Activated T-helper 17 cell treated with anti-CD3 and anti-CD28 coated beads, Interleukin-2, amount 50 U/mL, for 72 hours (primary cell): Measurements from ENCODE around the gene SPECC1. TPM values are rescaled to one million over a fixed set of nuclear protein-coding genes. Genes with fewer than 3 reads are reported as not detected.

Experiments
- ATAC-seq: fragments of 150-1000 bp; cut with Tn5 transposase; replicated peaks from 2 replicates; pipeline ENCODE4 v1.10.0; 2021; ENCODE audit warnings: mild to moderate bottlenecking, moderate library complexity
- H3K27ac Mint-ChIP-seq: one replicate; pipeline ENCODE4 v1.8.0; 2022; ENCODE audit warnings: mixed read lengths
- H3K27me3 Mint-ChIP-seq: one replicate; pipeline ENCODE4 v1.8.0; 2022; ENCODE audit warnings: mixed read lengths
- H3K36me3 Mint-ChIP-seq: one replicate; pipeline ENCODE4 v1.8.0; 2022; ENCODE audit warnings: low read depth, mild to moderate bottlenecking, mixed read lengths
- H3K4me1 Mint-ChIP-seq: one replicate; pipeline ENCODE4 v1.8.0; 2022; ENCODE audit warnings: mixed read lengths
- H3K4me3 Mint-ChIP-seq: one replicate; pipeline ENCODE4 v1.8.0; 2022; ENCODE audit warnings: mild to moderate bottlenecking, mixed read lengths
- H3K9me3 Mint-ChIP-seq: one replicate; pipeline ENCODE4 v1.8.0; 2022; ENCODE audit warnings: mixed read lengths
- total RNA-seq, 2 donors: library from RNA; stranded (reverse); gene quantifications; one replicate each; pipeline ENCODE4 v1.2.3, GENCODE V29; 2022

SPECC1 gene
- total RNA-seq, 2 donors from 2014 or later, result 5.7 to 9.6 TPM

GRCh38 chr17:20141198-20141972, 132.2 kb downstream of the SPECC1 start:
- Mint-ChIP-seq H3K4me3 (no peak overlapping the region), H3K9me3 (no peaks in the 10 kb centered on the region), H3K27me3 (no peaks in the 10 kb centered on the region), H3K36me3 (no peaks in the 10 kb centered on the region), H3K4me1 (no peaks in the 10 kb centered on the region), H3K27ac (no peak overlapping the region)
- no peak for ATAC-seq

- Mint-ChIP-seq H3K27ac (no peak overlapping the region), H3K27me3 (no peaks in the 10 kb centered on the region), H3K4me3 (no peak overlapping the region), H3K4me1 (no peaks in the 10 kb centered on the region), H3K9me3 (no peaks in the 10 kb centered on the region), H3K36me3 (no peaks in the 10 kb centered on the region)
- ATAC-seq, result no peak
Observed at GRCh38 chr17:20142268-20142667, 133.1 kb downstream of the SPECC1 start.

GRCh38 chr17:20143740-20144139, 134.6 kb downstream of the SPECC1 start:
- Mint-ChIP-seq H3K9me3 (no peaks in the 10 kb centered on the region), H3K4me3 (no peak overlapping the region)

GRCh38 chr17:20145567-20145966, 136.4 kb downstream of the SPECC1 start:
- no peak overlapping the region for H3K27ac Mint-ChIP-seq
- no peaks in the 10 kb centered on the region for H3K9me3 Mint-ChIP-seq
- no peak for ATAC-seq
- no peaks in the 10 kb centered on the region for H3K4me1 Mint-ChIP-seq
- no peak overlapping the region for H3K4me3 Mint-ChIP-seq
- no peaks in the 10 kb centered on the region for H3K27me3 Mint-ChIP-seq
- H3K36me3 Mint-ChIP-seq, result no peaks in the 10 kb centered on the region

More at GRCh38 chr17:20143740-20144139, 134.6 kb downstream of the SPECC1 start:
- Mint-ChIP-seq H3K36me3 (no peaks in the 10 kb centered on the region), H3K27me3 (no peaks in the 10 kb centered on the region), H3K27ac (no peak overlapping the region), H3K4me1 (no peaks in the 10 kb centered on the region)
- ATAC-seq, result no peak

- no peaks in the 10 kb centered on the region for H3K4me1 Mint-ChIP-seq
- no peaks in the 10 kb centered on the region for H3K9me3 Mint-ChIP-seq
- ATAC-seq, result no peak
- no peaks in the 10 kb centered on the region for H3K36me3 Mint-ChIP-seq
- no peaks in the 10 kb centered on the region for H3K27me3 Mint-ChIP-seq
- H3K4me3 Mint-ChIP-seq, result no peak overlapping the region
- no peak overlapping the region for H3K27ac Mint-ChIP-seq
Observed at GRCh38 chr17:20149251-20149650, 140.1 kb downstream of the SPECC1 start.

GRCh38 chr17:20151174-20151573, 142.0 kb downstream of the SPECC1 start:
- Mint-ChIP-seq H3K4me3 (no peak overlapping the region), H3K27me3 (no peaks in the 10 kb centered on the region), H3K27ac (no peak overlapping the region), H3K9me3 (no peaks in the 10 kb centered on the region), H3K36me3 (no peaks in the 10 kb centered on the region), H3K4me1 (no peaks in the 10 kb centered on the region)
- no peak for ATAC-seq

- Mint-ChIP-seq H3K4me3 (no peak overlapping the region), H3K9me3 (no peaks in the 10 kb centered on the region), H3K27ac (no peak overlapping the region), H3K4me1 (no peaks in the 10 kb centered on the region), H3K27me3 (peaks cover 3% of the 10 kb centered on the region), H3K36me3 (no peaks in the 10 kb centered on the region)
- ATAC-seq, result no peak
Observed at GRCh38 chr17:20153231-20153630, 144.1 kb downstream of the SPECC1 start.

GRCh38 chr17:20154286-20155000, 145.3 kb downstream of the SPECC1 start:
- Mint-ChIP-seq H3K9me3 (no peaks in the 10 kb centered on the region), H3K27ac (no peak overlapping the region), H3K27me3 (peaks cover 3% of the 10 kb centered on the region), H3K36me3 (no peaks in the 10 kb centered on the region), H3K4me1 (no peaks in the 10 kb centered on the region), H3K4me3 (no peak overlapping the region)
- peak; percentile 21 for ATAC-seq

GRCh38 chr17:20155258-20156195, 146.4 kb downstream of the SPECC1 start:
- no peaks in the 10 kb centered on the region for H3K4me1 Mint-ChIP-seq
- no peak overlapping the region for H3K27ac Mint-ChIP-seq
- no peaks in the 10 kb centered on the region for H3K36me3 Mint-ChIP-seq
- H3K9me3 Mint-ChIP-seq, result no peaks in the 10 kb centered on the region
- no peak overlapping the region for H3K4me3 Mint-ChIP-seq
- ATAC-seq, result peak; percentile 91
- H3K27me3 Mint-ChIP-seq, result peaks cover 3% of the 10 kb centered on the region

GRCh38 chr17:20156196-20157000, 147.2 kb downstream of the SPECC1 start:
- no peak overlapping the region for H3K27ac Mint-ChIP-seq
- peak; percentile 13 for ATAC-seq
- H3K4me1 Mint-ChIP-seq, result no peaks in the 10 kb centered on the region
- peaks cover 3% of the 10 kb centered on the region for H3K27me3 Mint-ChIP-seq
- H3K9me3 Mint-ChIP-seq, result no peaks in the 10 kb centered on the region
- H3K36me3 Mint-ChIP-seq, result no peaks in the 10 kb centered on the region
- peak overlapping the region; percentile 77 for H3K4me3 Mint-ChIP-seq

- no peaks in the 10 kb centered on the region for H3K36me3 Mint-ChIP-seq
- peak overlapping the region; percentile 77 for H3K4me3 Mint-ChIP-seq
- no peak for ATAC-seq
- peaks cover 3% of the 10 kb centered on the region for H3K27me3 Mint-ChIP-seq
- no peak overlapping the region for H3K27ac Mint-ChIP-seq
- H3K9me3 Mint-ChIP-seq, result no peaks in the 10 kb centered on the region
- H3K4me1 Mint-ChIP-seq, result no peaks in the 10 kb centered on the region
Observed at GRCh38 chr17:20157001-20157310, 147.8 kb downstream of the SPECC1 start.

GRCh38 chr17:20158580-20158979, 149.4 kb downstream of the SPECC1 start:
- no peak overlapping the region for H3K4me3 Mint-ChIP-seq
- H3K36me3 Mint-ChIP-seq, result no peaks in the 10 kb centered on the region
- H3K27ac Mint-ChIP-seq, result no peak overlapping the region
- peaks cover 3% of the 10 kb centered on the region for H3K27me3 Mint-ChIP-seq
- H3K9me3 Mint-ChIP-seq, result no peaks in the 10 kb centered on the region
- ATAC-seq, result no peak
- no peaks in the 10 kb centered on the region for H3K4me1 Mint-ChIP-seq

- Mint-ChIP-seq H3K36me3 (no peaks in the 10 kb centered on the region), H3K4me3 (no peak overlapping the region), H3K27me3 (peaks cover 3% of the 10 kb centered on the region), H3K9me3 (no peaks in the 10 kb centered on the region), H3K27ac (no peak overlapping the region), H3K4me1 (no peaks in the 10 kb centered on the region)
- ATAC-seq, result no peak
Observed at GRCh38 chr17:20159406-20160069, 150.4 kb downstream of the SPECC1 start.
